ENCODE data around the gene SLC6A20. TPM values are rescaled to one million over a fixed set of nuclear protein-coding genes. Genes with fewer than 3 reads are reported as not detected.
"Not testable (repeated sequence)": the region's sequence is repeated elsewhere in the genome, so short reads cannot be mapped to it uniquely, and the experiment has no call there.

The SLC6A20 gene
- polyA plus RNA-seq, 5 donors: 0.60 to 2.1 (median 1.4) TPM

GRCh38 chr3:45758871-45759270 lies 37.5 kb downstream of the SLC6A20 start:
- no peak for DNase-seq

- not testable (repeated sequence) for DNase-seq
Measured at GRCh38 chr3:45757141-45757540, 39.2 kb downstream of the SLC6A20 start.

GRCh38 chr3:45756055-45756454 lies 40.3 kb downstream of the SLC6A20 start:
- DNase-seq: no peak

- DNase-seq: no peak
Measured at GRCh38 chr3:45754461-45754860, 41.9 kb downstream of the SLC6A20 start.

GRCh38 chr3:45753095-45753494 lies 43.2 kb downstream of the SLC6A20 start:
- DNase-seq: no peak

GRCh38 chr3:45751537-45752242 lies 44.6 kb downstream of the SLC6A20 start:
- DNase-seq: no peak

- DNase-seq: no peak
Measured at GRCh38 chr3:45749880-45750279, 46.5 kb downstream of the SLC6A20 start.

- DNase-seq: not testable (repeated sequence)
Measured at GRCh38 chr3:45749036-45749600, 47.2 kb downstream of the SLC6A20 start.

GRCh38 chr3:45748068-45748467 lies 48.3 kb downstream of the SLC6A20 start:
- DNase-seq: no peak

- DNase-seq: no peak
Measured at GRCh38 chr3:45746777-45747622, 49.3 kb downstream of the SLC6A20 start.

- no peak for DNase-seq
Measured at GRCh38 chr3:45746165-45746776, 50.1 kb downstream of the SLC6A20 start.

GRCh38 chr3:45742461-45743089 lies 53.8 kb downstream of the SLC6A20 start:
- DNase-seq: no peak

GRCh38 chr3:45741742-45742460 lies 54.4 kb downstream of the SLC6A20 start:
- DNase-seq: no peak

- DNase-seq: no peak
Measured at GRCh38 chr3:45741247-45741646, 55.1 kb downstream of the SLC6A20 start.

- no peak for DNase-seq
Measured at GRCh38 chr3:45739991-45740390, 56.3 kb downstream of the SLC6A20 start.

GRCh38 chr3:45737234-45737633 lies 59.1 kb downstream of the SLC6A20 start:
- DNase-seq: no peak

- no peak for DNase-seq
Measured at GRCh38 chr3:45736707-45737106, 59.6 kb downstream of the SLC6A20 start.

- no peak for DNase-seq
Measured at GRCh38 chr3:45730409-45731154, 65.8 kb downstream of the SLC6A20 start.

- DNase-seq: no peak
Measured at GRCh38 chr3:45729614-45730013, 66.7 kb downstream of the SLC6A20 start.

GRCh38 chr3:45724911-45725310 lies 71.4 kb downstream of the SLC6A20 start:
- no peak for DNase-seq

All from right lung (tissue), 5 donors.